GM11168 (cell line): ENCODE results near the gene HNRNPR.

Experiments
- in situ Hi-C: fragments of 300-500 bp; cut with MboI; formaldehyde crosslinking; loops from one replicate; pipeline ENCODE4 v1.12.0; 2022; ENCODE audit warnings: low sequenced_read_pairs; ENCODE audit not compliant: unreplicated experiment

HNRNPR gene

DNA sequence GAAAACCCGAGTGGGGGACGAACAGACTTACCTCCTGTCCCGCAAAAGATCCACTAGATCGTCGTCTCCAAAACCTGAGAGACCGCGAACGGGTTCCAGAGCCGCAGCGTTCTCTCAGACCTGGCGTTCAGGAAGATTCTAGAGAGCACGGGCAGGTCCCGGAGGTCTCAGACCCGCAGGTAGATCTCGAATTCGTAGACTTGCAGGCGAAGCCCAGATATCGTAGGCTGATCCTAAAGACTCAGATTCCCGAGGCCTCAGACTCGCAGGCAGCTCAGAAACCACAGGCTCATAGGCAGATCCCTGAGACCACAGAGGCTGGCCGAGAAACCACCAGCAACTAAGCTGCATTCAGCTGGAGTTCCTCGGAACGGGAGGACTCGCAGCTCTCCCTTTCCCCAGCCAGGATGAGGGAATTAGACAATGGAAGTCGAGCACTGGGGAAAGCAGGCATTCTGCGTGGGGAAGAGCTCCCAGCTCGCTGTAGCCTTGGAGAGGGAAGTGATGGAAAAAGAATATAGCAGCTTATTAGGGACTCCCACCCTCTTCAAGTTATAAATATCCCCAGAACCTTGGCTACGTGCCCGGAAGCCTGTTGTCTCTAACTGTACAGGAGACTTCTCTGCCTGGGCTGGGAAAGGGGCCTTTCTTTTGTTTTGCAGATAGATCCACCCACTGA, 25.4 kb upstream of the HNRNPR start, which contains the start of gene ZNF436:
TSS of gene ZNF436 (minus strand) at position 502 of the 679 bp plus-strand sequence. CDS start 1,831 bp downstream, outside the sequence.
- in situ Hi-C loops: no loop called here

DNA sequence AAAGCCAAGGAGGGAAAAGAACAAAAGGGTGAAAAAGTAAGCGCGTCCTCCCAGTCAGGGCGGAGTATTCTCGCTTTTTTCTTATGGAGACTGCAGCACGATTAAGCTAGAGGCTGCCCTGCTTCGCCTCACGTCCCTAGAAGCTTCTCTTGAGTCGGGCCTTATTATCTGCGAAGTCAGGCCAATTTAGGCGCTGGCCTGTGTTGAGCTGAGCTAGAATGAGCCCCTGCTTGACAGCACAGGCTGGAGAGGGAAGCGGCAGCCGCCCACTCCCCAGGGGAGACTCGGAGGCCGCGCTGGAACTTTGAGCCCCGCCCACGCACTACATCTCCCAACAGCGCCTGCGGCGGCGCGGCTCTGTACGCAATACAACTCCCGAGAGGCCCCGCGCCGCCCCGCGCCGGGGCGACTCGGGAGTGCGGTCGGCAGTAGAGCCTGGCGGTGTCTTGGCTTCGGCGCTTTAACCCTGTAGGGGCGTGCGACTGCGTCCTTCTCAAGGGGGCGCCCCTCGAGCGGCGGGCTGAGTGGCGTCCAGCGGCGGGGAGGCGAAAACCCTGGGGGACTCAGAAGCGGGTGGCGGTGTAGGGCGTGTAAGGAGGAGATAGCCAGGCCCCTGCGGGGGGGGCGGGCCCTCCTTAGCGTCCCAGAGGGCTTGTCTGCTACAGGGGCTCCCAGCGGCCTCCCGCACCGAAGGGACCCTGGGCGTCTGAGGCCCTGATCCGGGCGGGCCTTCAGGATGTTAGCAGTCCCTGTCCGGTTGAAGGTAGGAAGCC, 24.7 kb upstream of the HNRNPR start:
- in situ Hi-C loops: no loop called here

DNA sequence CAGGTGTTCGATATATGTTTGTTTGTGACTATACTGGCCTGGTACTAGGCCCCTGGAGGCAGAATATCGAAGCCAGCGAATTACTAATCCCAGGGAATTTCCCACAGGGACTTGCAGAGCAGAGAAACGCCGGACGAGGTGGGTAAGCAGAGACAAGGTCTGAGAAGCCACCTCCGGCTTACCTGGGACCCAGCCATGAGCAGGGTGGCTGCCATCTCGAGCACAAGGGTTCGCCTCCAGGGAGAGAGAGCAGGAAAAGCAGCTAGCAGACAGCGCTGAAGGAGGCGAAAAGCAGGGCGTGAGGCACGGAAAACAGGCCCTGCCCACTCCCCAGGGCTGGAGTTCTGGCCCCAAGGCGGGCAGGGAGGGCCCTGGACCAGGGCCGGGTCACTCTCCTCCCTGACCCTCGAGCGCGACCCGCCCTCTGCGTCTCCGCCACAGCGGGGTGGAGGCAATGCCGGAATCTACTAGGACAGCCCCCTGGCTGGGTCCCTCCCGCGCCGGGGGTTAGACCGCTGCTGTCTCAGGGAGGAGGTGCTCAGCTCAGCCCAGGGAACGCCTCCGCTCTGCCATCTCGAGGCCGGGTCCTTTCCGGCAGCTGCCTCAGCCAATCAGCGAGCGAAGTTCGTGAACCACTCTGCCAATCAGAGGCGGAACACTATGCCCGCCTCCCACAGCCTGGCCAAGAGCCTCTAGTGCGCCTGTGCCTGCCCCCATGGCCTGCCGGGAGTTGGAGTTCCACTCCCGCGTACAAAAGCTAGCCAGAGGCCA, 23.9 kb upstream of the HNRNPR start:
- in situ Hi-C loops: no loop called here

DNA sequence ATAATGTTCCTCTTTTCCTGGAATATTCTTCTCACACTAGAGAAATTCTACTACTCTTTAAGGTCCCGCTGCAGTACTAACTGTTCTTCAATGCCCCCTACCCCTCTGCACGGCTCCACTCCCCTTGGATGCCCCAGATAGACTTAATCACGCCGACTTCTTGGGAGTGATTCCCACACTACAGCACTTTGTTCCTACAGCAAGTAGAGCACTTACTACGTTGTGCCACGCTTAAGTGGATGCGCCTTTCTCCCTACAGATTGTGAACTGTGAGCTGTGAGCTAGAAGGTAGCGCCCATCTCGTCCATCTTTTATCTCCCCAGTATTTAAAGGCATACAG, 23.3 kb upstream of the HNRNPR start:
- in situ Hi-C loops: no loop called here

DNA sequence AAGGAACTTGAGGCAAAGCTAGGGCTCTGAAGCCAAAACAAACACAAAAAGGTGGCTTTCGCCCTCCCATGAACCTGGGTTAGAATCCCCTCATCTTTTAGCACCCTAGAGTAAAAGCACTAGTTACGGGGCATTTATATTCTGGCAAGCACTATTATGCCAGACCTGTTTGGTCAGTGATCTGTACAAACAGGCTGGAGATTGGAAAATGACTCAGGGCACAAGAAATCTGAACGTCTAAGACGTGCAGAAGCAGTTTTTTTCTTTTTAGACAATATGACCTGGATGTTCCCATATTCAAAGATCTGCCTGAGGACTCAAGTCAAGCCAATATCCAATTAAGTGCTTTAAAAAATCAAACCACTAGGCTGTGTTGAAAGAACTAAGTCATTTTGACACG, 22.5 kb upstream of the HNRNPR start:
- in situ Hi-C loops: no loop called here

DNA sequence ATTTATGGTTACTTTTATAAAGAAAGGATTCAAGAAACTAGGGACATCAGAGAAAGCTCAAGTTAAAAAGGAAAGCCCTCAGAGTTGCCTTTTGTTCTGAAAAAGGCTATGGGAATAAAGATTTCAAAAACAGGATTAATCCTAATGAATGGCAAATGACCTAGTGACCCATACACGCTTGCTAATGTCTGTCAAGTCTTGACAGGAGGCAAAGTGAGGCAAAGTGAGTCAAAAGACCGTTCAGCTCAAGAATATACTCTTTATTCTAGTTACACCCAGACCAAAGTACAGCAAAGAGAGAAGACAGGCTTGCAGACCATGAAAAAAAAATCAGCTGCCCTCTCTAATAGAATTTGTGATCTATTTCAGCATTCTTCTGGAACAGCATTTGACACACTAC, 22.1 kb upstream of the HNRNPR start:
- in situ Hi-C loops: no loop called here

DNA sequence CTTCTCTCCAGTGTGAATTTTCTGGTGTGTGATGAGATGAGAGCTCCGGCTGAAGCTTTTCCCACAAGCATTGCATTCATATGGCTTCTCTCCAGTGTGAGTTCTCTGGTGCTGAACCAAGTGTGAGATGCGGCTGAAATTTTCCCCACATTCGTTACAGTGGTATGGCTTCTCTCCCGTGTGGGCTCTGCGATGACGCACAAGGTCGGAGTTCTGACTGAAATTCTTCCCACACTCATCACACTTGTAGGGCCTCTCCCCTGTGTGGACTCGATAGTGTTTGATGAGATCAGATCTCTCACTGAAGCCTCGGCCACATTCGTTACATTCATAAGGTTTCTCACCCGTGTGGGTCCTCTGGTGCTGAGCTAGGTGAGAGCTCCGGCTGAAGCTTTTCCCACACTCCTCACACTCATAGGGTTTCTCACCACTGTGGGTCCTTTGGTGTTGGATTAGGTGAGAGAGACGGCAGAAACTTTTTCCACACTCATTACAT, 18.2 kb upstream of the HNRNPR start:
- in situ Hi-C loops: no loop called here

DNA sequence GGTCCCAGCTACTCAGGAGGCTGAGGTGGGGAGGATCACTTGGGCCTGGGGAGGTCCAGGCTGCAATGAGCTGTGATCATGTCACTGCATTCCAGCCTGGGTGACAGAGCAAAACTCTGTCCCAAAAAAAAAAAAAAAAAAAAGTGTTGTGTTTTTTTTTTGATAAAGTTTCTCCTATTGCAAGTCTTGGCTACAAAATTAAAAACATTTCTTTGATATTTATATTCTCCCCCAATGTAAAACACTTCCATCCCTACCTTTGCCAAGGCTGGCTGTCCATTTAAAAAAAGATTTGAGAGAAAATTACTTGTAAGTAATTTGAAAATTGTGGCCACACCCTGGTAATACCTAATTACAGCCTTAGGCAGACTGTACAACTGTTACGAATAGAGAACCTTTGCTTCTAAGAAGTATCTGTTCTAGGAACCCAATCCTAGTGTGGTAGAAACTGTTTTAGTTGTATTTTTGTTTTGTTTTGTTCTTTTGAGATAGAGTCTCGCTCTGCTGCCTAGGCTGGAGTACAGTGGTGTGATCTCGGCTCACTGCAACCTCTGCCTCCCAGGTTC, 14.3 kb upstream of the HNRNPR start:
- in situ Hi-C loops: no loop called here

DNA sequence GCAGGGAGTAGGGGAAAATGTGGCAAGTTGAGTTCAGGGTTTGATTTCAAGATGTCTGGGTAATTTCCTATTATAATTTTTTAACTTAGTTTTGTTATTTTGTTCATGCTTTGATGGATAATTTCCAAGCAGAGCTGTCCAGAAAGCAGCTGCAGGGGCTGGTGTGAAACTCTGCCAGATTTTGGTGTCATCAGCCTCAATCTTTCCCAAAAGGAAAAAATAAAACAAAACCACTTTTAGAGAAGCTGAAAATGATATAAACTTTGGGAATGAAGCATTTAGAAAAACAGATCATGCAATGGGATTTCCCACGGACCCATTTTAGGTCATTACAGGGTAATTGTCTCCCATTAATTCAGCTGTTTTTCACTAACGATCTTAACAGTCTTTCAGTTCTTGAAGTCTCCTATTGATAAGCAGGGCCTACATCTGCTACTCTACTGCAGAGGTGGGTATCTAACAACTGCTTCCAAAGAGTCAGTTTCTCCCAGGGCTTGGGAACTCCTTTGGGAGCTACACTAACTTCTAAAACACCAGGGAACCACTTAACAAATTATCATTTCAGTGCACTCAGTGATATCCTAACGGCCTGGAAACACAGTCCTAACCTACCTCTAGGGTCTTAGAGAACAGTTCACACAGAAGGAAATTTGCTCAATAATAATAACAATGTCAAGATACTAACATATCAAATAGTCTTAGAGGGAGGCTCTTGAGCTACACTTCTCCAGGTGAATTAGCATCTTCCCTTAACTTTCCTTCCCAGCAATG, 13.2 kb upstream of the HNRNPR start:
- in situ Hi-C loops: no loop called here

DNA sequence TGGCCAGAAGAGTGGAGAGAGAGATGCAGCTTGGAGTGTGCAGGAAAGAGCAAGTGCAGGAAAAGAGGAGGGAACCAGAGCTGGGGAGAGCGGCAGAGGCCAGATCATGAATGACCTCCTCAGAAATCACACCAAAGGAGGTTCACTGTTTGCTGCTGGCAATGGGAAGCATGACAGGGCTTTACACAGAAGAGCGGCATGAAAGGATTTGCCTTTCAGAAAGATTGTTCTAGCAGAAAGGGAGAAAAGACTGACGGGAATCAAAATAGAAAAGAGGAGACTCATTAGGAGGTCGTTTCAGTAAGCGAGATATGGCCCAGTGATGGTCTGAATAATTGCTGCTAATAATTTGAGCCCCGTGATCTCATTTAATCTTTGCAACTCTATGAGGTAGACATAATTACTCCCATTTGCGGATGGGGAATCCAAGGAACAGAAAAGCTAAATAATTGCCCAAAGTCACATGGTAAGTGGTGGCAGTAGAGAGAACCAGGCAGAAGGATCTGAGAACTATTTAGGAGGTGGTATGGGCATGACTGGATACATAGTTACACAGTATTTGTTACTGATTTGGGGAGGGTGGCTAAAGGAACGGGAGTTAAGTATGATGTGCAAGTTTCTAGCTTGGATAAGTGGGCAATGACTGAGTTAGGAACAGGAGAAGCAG, 12.5 kb upstream of the HNRNPR start:
- in situ Hi-C loops: no loop called here

DNA sequence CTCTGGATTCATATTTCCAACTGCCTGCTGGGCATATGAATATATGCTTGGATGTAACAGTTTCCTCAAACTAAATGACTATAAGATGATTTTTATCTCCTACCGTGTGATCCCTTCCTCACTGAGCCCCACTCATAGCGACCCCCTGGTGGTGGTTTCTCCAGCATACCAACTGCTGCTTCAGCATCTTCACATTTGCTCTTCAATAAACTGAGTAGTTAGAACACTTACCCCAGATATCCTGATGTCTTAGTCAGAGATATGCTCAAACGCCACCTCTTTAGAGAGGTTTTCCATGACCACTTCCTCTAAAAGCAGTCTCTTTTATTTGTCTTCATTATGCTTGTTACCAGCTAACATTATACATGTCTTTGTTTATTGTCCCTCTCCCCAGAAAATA, 10.2 kb upstream of the HNRNPR start:
- in situ Hi-C loops: no loop called here

DNA sequence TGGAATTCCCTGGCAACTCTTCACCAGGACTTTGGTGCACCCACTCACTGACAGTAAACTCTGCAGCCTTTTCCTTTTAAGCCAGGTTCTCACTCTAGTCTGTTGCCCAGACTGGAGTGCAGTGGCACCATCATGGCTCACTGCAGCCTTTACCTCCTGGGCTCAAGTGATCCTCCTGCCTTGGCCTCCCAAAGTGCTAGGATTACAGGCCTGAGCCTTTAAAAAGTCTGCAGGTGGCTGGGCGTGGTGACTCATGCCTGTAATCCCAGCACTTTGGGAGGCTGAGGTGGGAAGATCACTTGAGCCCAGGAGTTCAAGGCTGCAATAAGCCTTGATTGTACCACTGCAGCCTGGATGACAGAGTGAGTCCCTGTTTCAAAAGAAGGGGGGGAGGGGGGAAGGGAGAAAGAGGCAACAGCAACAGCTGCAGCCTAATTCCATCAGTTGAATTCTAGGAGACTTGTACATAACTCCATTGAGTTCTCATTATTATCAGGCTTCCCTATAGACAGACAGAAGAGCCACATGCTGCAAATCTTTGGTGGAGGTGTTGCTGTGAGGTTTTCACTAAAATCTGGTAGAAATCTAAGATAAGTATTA, 8.1 kb upstream of the HNRNPR start:
- in situ Hi-C loops: no loop called here

DNA sequence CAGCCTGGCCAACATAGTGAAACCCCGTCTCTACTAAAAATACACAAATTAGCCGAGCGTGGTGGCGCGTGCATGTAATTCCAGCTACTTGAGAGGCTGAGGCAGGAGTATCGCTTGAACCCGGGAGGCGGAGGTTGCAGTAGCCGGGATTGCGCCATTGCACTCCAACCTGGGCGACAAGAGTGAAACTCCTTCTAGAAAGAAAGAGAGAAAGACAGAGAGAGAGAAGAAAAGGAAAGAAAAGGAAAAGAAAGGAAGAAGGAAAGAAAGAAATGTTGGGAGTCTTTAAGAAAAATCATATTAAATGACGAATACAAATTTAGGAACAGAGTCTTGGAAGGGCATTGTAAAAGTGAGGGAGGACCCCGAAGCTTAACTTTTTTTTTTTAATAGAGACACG, 1.8 kb upstream of the HNRNPR start:
- in situ Hi-C loops: no loop called here

DNA sequence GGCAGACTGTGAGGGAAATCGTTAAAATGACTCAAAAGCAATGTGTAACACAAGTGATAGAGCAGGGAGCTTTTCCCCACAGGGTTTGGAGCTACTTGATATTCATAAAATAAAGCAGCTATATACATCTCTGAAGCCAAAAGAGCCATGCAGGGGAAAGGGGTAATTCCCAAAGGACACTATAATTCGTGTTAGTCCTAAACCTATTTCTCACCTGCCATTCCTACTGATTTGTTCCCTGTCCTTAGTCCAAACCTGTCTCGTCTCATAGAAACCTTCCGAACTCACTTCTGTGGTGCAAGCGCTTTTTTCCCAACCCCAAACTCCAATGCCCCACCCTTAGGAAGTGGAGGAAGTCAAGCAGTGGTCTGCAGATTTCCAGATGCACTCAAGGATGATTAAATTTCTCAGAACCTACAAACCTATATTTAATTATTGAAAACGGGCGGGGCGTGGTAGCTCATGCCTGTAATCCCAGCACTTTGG, 946 bp upstream of the HNRNPR start:
- in situ Hi-C loops: no loop called here

DNA sequence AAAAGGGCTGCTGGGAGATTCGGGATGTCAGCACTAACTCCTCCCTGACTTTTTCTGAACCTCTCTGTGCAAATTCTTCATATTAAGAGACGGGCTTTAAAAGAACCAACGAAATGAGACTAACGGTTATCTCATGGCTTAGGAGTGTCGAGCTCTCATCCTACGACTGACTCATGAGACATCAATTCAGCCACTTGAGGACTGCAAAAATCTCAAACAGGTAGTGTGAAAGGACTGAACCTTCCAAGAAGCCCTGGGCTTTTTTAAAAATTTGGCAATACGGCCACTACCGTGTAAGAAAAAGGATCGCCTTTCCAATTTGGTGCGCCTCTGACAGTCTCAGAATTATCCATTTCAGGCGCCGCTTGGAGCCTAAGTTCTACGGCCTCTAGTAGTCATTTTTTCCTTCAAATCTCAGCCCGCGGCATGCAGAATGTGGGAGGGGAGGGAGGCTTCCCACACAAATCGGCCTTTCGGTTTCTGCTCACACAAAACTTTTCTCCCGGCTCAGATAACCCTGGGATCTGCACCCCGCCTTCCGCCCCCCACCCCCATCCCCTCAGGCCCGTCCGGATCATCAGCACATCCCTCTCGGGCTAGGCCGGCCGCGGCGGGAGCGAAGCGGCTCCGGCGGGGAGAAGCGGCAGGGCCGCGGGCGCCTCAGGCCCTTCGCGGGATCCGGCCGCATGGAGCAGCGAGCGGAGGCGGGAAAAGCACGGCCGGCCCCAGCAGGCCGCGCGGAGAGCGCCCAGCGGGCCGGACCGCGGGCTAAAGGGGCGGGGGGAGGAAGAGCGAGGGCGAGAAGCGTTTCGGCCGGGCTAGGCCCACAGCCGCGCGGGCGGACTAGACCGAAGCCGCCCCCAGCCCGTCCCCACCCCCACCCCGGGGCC, 618 bp downstream of the HNRNPR start:
- in situ Hi-C loops: no loop called here

DNA sequence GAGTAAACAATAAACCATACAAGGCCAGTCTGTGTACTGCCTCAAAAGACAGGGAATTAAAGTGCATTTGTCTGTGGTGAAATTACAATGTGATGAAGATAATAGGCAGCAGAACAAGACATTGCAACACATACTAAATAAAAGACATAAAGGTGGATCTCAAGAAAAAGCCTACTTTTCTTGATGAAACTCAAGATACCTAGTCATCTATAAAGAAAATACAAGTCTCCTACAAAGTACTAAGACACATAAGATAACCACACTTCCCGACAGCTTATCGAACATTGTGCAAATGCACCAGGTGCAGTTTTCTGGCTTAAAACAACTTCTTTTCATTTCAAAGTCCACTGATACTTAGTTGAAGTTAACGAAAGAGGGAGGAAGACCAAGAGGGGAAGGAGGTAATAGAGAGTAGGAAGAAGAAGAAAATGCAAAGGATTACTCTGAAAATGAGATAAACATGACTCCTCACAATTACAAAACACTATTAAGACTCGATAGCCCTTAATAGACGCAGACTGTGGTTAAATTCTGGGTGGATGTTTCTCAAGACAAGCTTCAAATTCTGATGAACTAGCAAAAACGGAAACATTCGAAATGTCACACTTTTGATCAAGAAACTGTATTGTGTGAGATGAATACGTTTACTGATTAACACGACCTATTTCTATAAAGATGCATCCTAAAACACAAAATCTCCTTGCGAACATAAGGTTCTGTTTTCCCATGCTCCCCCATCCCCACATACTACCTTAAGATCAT, 2.0 kb downstream of the HNRNPR start:
- in situ Hi-C loops: no loop called here

DNA sequence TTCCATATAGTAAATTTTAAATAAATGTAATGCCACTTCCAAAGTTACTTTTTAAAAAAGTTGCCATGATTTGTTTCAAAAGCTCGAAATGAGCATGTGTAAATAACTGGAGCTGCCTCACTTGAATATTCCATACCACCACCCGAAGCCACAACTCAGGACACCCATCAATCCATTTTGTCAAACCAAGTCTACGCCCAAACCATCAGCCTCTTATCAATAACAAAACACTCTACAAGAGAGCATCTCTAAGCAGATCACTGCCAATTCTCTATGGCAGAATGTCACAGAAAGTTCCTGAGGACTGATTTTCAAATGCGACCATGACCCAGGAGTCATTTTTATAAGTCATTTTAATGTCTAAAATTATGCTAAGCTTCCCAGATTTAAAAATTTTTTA, 4.5 kb downstream of the HNRNPR start:
- in situ Hi-C loops: no loop called here
